GM21526 (cell line): ENCODE data around the gene SLC25A45.
A peak's percentile ranks its signal among the peaks of the same experiment; 100 is the strongest.

Source experiments
- ATAC-seq: cut with Tn5 transposase; IDR thresholded peaks from one replicate; pipeline ENCODE4 v1.9.1; 2021; ENCODE audit warnings: moderate library complexity; ENCODE audit not compliant: unreplicated experiment, low FRiP score

SLC25A45 gene

GRCh38 chr11:65382033-65382803, at the start of gene SLC25A45:
Gene SLC25A45, minus strand, starts transcription at chr11:65382646. Its CDS starts 695 bp downstream, at chr11:65381951.
- peak; percentile 54 for ATAC-seq

DNA sequence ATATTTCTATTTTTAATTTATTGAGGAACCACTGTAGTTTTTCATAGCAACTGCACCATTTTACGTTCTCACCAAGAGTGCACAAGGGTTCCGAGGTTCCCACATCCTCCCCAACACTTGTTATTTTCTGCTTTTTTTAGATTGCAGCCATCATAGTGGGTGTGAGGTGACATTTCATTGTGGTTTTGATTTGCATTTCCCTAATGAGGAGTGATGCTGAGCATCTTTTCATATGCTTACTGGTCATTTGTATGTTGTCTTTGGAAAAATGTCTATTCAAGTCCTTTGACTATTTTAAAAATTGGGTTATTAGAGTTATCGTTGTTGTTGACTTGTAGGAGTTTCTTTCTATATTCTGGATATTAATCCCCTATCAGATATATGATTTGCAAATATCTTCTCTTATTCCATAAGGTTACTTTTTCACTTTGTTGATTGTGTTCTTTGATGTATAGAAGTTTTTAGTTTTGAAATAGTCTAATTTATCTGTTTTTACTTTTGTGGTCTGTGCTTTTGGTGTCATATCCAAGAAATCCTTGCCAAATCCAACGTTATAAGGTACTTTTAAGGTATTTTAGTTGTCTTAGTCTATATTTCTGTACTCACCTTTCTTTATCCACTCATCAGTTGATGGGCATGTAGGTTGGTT, 49.1 kb upstream of the SLC25A45 start:
- no peak for ATAC-seq

GRCh38 chr11:65430406-65431217, 48.2 kb upstream of the SLC25A45 start:
- no peak for ATAC-seq

DNA sequence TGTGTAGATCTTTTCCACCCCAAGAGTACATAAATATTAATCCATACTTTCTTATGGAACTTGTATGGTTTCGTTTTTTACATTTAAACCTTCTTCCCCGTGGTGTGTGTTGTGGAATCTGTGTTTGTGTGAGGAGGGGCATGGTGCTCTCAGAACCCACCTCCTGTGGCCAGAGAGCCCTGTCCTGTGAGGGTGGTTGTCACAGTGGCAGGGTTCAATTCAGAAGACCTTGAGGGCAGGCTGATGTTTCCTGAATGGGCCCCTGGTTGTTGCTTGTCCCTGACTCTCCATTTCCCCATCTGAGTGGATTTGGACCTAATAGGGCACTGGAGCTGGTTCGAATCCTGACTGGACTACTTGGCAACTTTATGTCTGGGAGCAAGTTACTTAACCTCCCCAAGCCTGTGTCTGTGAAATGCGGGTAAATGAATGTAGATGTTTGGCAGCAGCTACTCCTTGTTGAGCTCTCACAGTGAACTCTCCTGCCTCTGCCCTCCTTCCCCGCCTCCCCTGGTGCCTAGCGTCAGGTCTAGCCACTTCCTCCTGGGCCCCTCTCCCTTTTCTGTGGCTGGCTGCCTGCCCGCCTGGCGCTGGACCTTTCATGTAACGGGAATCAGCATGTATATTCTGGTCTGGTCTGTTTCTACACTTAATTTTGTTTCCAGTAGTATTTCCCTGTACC, 47.4 kb upstream of the SLC25A45 start:
- no peak for ATAC-seq

GRCh38 chr11:65429068-65429681, 46.7 kb upstream of the SLC25A45 start:
- no peak for ATAC-seq

DNA sequence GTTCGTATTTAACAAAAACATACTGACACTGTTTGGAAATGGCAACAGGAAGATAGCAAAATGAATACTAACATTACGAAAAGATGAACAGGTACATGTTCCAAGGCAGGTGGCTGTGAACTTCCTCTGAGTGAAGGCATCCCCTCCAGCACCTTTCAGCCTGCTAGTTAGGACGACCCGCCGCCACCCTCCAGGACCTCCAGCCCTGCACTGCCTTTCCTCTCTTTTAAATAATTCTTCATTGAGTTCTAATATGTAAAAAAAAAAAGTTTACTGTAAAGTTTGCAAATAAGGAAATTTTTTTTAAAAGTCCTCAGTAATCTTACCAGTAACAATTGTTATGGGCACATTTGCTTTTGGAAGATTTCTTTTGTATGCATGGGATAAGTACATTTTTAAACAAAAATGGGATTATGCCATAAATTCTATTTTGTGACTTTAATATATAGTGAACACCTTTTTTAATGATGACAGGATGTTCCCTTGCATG, 46.2 kb upstream of the SLC25A45 start:
- no peak for ATAC-seq

DNA sequence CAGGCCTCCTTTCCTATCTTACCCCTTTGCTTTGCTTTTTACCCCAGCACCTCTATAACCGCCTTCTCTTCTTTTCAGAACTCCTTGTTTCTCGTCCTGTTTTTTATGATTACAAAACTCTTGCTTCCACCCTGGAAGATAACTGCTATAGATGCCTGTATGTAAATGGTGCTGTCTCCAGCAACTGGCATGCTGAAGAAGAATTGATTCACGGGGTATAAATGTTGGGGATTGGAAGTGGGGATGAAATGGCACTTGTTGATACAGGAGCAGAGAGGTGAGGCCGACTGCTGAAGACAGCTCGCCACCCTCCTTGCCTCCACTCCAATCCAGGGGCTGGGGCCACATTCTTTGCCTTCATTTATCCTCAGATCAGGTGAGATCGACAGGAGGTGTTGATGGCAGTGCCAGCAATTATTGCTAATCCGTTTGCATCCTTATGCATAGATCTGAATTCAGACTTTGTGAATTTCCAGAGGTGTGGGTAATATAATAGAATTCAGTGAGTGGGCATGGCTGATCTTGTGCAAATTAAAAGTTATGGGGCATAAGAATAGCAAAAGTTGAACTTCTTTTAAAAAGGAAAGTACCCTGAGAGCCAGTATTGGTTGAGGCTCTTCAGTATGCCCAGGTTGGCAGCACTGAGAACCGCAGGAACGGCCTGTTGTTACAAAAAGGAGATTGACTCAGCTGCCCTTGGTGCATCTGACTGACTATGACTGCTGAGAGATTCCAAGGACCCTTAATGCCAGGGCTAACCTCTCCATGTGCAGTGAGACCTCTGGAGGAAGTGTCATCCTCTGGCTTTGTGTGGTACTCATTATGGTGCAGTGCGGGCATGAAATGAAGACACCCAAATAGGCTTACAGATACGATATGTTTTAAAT, 45.5 kb upstream of the SLC25A45 start:
- ATAC-seq: no peak

- ATAC-seq: no peak
Measured at GRCh38 chr11:65426839-65427690, 44.6 kb upstream of the SLC25A45 start.

- ATAC-seq: no peak
Measured at GRCh38 chr11:65425971-65426838, 43.8 kb upstream of the SLC25A45 start.

DNA sequence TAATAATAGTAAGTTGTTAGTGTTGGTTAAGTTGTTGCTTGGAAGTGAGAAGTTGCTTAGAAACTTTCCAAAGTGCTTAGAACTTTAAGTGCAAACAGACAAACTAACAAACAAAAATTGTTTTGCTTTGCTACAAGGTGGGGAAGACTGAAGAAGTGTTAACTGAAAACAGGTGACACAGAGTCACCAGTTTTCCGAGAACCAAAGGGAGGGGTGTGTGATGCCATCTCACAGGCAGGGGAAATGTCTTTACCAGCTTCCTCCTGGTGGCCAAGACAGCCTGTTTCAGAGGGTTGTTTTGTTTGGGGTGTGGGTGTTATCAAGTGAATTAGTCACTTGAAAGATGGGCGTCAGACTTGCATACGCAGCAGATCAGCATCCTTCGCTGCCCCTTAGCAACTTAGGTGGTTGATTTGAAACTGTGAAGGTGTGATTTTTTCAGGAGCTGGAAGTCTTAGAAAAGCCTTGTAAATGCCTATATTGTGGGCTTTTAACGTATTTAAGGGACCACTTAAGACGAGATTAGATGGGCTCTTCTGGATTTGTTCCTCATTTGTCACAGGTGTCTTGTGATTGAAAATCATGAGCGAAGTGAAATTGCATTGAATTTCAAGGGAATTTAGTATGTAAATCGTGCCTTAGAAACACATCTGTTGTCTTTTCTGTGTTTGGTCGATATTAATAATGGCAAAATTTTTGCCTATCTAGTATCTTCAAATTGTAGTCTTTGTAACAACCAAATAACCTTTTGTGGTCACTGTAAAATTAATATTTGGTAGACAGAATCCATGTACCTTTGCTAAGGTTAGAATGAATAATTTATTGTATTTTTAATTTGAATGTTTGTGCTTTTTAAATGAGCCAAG, 42.9 kb upstream of the SLC25A45 start:
- ATAC-seq: no peak

GRCh38 chr11:65424205-65425104, 42.0 kb upstream of the SLC25A45 start:
- ATAC-seq: no peak

DNA sequence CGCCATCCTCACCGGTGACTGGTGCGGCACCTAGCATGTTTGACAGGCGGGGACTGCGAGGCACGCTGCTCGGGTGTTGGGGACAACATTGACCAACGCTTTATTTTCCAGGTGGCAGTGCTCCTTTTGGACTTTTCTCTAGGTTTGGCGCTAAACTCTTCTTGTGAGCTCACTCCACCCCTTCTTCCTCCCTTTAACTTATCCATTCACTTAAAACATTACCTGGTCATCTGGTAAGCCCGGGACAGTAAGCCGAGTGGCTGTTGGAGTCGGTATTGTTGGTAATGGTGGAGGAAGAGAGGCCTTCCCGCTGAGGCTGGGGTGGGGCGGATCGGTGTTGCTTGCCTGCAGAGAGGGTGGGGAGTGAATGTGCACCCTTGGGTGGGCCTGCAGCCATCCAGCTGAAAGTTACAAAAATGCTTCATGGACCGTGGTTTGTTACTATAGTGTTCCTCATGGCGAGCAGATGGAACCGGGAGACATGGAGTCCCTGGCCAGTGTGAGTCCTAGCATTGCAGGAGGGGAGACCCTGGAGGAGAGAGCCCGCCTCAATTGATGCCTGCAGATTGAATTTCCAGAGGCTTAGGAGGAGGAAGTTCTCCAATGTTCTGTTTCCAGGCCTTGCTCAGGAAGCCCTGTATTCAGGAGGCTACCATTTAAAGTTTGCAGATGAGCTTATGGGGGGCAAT, 41.2 kb upstream of the SLC25A45 start:
- ATAC-seq: no peak

DNA sequence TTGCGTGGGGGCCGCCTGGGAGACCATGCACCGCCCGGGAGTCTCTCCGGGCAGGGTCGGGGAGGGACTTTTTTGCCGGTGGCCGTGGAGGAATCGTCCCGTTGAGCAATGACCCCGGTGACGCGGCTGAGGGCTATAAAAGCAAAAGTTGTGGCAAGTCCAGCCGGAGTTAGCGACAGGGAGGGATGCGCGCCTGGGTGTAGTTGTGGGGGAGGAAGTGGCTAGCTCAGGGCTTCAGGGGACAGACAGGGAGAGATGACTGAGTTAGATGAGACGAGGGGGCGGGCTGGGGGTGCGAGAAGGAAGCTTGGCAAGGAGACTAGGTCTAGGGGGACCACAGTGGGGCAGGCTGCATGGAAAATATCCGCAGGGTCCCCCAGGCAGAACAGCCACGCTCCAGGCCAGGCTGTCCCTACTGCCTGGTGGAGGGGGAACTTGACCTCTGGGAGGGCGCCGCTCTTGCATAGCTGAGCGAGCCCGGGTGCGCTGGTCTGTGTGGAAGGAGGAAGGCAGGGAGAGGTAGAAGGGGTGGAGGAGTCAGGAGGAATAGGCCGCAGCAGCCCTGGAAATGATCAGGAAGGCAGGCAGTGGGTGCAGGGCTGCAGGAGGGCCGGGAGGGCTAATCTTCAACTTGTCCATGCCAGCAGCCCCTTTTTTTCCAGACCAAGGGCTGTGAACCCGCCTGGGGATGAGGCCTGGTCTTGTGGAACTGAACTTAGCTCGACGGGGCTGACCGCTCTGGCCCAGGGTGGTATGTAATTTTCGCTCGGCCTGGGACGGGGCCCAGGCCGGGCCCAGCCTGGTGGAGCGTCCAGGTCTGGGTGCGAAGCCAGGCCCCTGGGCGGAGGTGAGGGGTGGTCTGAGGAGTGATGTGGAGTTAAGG, 40.4 kb upstream of the SLC25A45 start, which contains the start of gene NEAT1:
Gene NEAT1 (plus strand): TSS at position 166 of the 883 bp plus-strand sequence.
- no peak for ATAC-seq
